IMR-90 (cell line): ENCODE results near the gene FCHO1. TPM values are rescaled to one million over a fixed set of nuclear protein-coding genes. Genes with fewer than 3 reads are reported as not detected.
"Not testable (repeated sequence)": the region's sequence is repeated elsewhere in the genome, so short reads cannot be mapped to it uniquely, and the experiment has no call there.

Experiments
- ATAC-seq: fragments of 200-7000 bp; cut with Tn5 transposase; 2 replicates; pipeline ENCODE4 v1.9.1; 2020; ENCODE audit warnings: low read depth, mild to moderate bottlenecking, moderate library complexity
- BruUV-seq: library from RNA; stranded (reverse); fragments of 400-500 nt; replicated peaks from 2 replicates; lab custom pipeline; 2021; lab: Mats Ljungman, UMichigan
- CTCF ChIA-PET: fragments of 300-600 bp; formaldehyde crosslinking; extraction: SDS; loops from one replicate; lab custom pipeline; 2021; ENCODE audit warnings: antibody characterized with exemption; lab: Yijun Ruan, JAX
- POLR2A ChIA-PET: fragments of 300-600 bp; sonication (Branson Sonifier 250); formaldehyde crosslinking; loops from one replicate; lab custom pipeline; 2022; ENCODE audit warnings: antibody characterized with exemption; ENCODE audit not compliant: unreplicated experiment; lab: Charles Lee
- DNase-seq: peaks from one replicate; pipeline ENCODE4 v3.0.0; 2013
- H2AFZ ChIP-seq: replicated peaks from 2 replicates; pipeline ENCODE3; 2013; ENCODE audit warnings: low read length, mild to moderate bottlenecking; ENCODE audit not compliant: poor library complexity
- H2AK5ac ChIP-seq: 2 replicates; pipeline ENCODE4 v1.6.1; 2013; ENCODE audit warnings: low read depth, low read length, inconsistent platforms
- H2AK9ac ChIP-seq: replicated peaks from 2 replicates; pipeline ENCODE3; 2013; ENCODE audit warnings: mild to moderate bottlenecking, low read depth, low read length, moderate library complexity; ENCODE audit not compliant: poor library complexity
- H2BK120ac ChIP-seq: 2 replicates; pipeline ENCODE4 v1.6.1; 2013; ENCODE audit warnings: low read depth, low read length, inconsistent platforms
- H2BK15ac ChIP-seq: 3 replicates; pipeline ENCODE4 v1.6.1; 2013; ENCODE audit warnings: low read depth, low read length, inconsistent platforms
- H2BK20ac ChIP-seq: 2 replicates; pipeline ENCODE4 v1.6.1; 2013; ENCODE audit warnings: low read depth, mild to moderate bottlenecking, inconsistent platforms, low read length, moderate library complexity
- H2BK5ac ChIP-seq: 2 replicates; pipeline ENCODE4 v1.6.1; 2013; ENCODE audit warnings: mild to moderate bottlenecking, low read depth, low read length, inconsistent platforms; ENCODE audit not compliant: poor library complexity, severe bottlenecking
- H3K14ac ChIP-seq: replicated peaks from 2 replicates; pipeline ENCODE4 v1.6.1; 2013; ENCODE audit warnings: low read depth, low read length, inconsistent platforms
- H3K18ac ChIP-seq: 2 replicates; pipeline ENCODE4 v1.6.1; 2013; ENCODE audit warnings: low read depth, low read length, control low read depth
- H3K23ac ChIP-seq: 2 replicates; pipeline ENCODE4 v1.6.1; 2013; ENCODE audit warnings: low read depth, low read length, inconsistent platforms
- H3K27ac ChIP-seq: 2 replicates; pipeline ENCODE4 v1.5.1; 2013; ENCODE audit warnings: mild to moderate bottlenecking, control low read depth, low read length; ENCODE audit not compliant: insufficient read depth
- H3K27me3 ChIP-seq: 2 replicates; pipeline ENCODE4 v1.6.1; 2013; ENCODE audit warnings: low read length; ENCODE audit not compliant: control insufficient read depth, insufficient read depth
- H3K36me3 ChIP-seq: 2 replicates; pipeline ENCODE4 v1.6.1; 2013; ENCODE audit warnings: low read length, mixed read lengths; ENCODE audit not compliant: control insufficient read depth, insufficient read depth
- H3K4ac ChIP-seq: 2 replicates; pipeline ENCODE4 v1.6.1; 2013; ENCODE audit warnings: low read depth, low read length, inconsistent platforms
- H3K4me1 ChIP-seq: 2 replicates; pipeline ENCODE4 v1.6.1; 2013; ENCODE audit warnings: low read length, mixed read lengths; ENCODE audit not compliant: control insufficient read depth, insufficient read depth
- H3K4me2 ChIP-seq: 2 replicates; pipeline ENCODE4 v1.6.1; 2013; ENCODE audit warnings: low read depth, mild to moderate bottlenecking, control low read depth, low read length, moderate library complexity
- H3K4me3 ChIP-seq: 2 replicates; pipeline ENCODE4 v1.5.1; 2013; ENCODE audit warnings: low read depth, mild to moderate bottlenecking, control low read depth, low read length, moderate library complexity; ENCODE audit not compliant: insufficient read depth
- H3K56ac ChIP-seq: 2 replicates; pipeline ENCODE4 v1.6.1; 2013; ENCODE audit warnings: low read length, inconsistent platforms; ENCODE audit not compliant: insufficient read depth; ENCODE audit errors: extremely low read depth
- H3K79me1 ChIP-seq, 2 experiments: 2 replicates each; pipeline ENCODE4 v1.6.1; 2013; ENCODE audit warnings: low read length in 2 of 2, inconsistent platforms in 1 of 2, low read depth in 1 of 2
- H3K9ac ChIP-seq: 2 replicates; pipeline ENCODE4 v1.6.1; 2013; ENCODE audit warnings: low read depth, low read length, control low read depth
- H3K9me1 ChIP-seq: 2 replicates; pipeline ENCODE4 v1.6.1; 2013; ENCODE audit warnings: low read length, inconsistent platforms; ENCODE audit not compliant: insufficient read depth
- H3K9me3 ChIP-seq: 2 replicates; pipeline ENCODE4 v1.6.1; 2013; ENCODE audit warnings: low read length; ENCODE audit not compliant: control insufficient read depth, insufficient read depth
- H4K20me1 ChIP-seq: 2 replicates; pipeline ENCODE4 v1.6.1; 2013; ENCODE audit warnings: low read length, inconsistent platforms; ENCODE audit not compliant: insufficient read depth
- H4K5ac ChIP-seq: 2 replicates; pipeline ENCODE4 v1.6.1; 2013; ENCODE audit warnings: mild to moderate bottlenecking, low read depth, low read length, control low read depth
- H4K8ac ChIP-seq, 2 experiments: 2 replicates each; pipeline ENCODE4 v1.6.1; 2013; ENCODE audit warnings: low read depth in 2 of 2, low read length in 2 of 2, control low read depth in 1 of 2, inconsistent platforms in 1 of 2
- H4K91ac ChIP-seq: 2 replicates; pipeline ENCODE4 v1.6.1; 2013; ENCODE audit warnings: low read depth, low read length, inconsistent platforms; ENCODE audit not compliant: insufficient read depth
- BHLHE40 ChIP-seq: fragments of 150-350 bp; IDR thresholded peaks from 2 replicates; pipeline ENCODE4 v1.6.1; 2016; ENCODE audit warnings: mild to moderate bottlenecking, low read depth, low read length
- RAD21 ChIP-seq: IDR thresholded peaks from 2 replicates; pipeline ENCODE4 v1.6.1; 2012; ENCODE audit warnings: low read length, improper control_type of control experiment
- USF2 ChIP-seq: fragments of 150-350 bp; IDR thresholded peaks from 2 replicates; pipeline ENCODE4 v1.6.1; 2017; ENCODE audit warnings: mild to moderate bottlenecking, antibody characterized with exemption, low read length, low read depth
- WGBS, 2 experiments: methylation state at CpG; one replicate each; pipeline versions ENCODE4 v1.1.5 to v1.1.7; 2013; ENCODE audit warnings: missing lambda C conversion rate in 2 of 2; ENCODE audit not compliant: insufficient read length in 1 of 2; ENCODE audit errors: extremely low coverage in 2 of 2; 5-methylcytosine and 5-hydroxymethylcytosine counted together
- dilution Hi-C: fragments of 300-500 bp; cut with HindIII; formaldehyde crosslinking; loops from one replicate; pipeline ENCODE4 v1.14.3; 2018; ENCODE audit warnings: low sequenced_read_pairs; ENCODE audit not compliant: unreplicated experiment
- in situ Hi-C: fragments of 300-500 bp; cut with MboI; formaldehyde crosslinking; loops from 3 replicates; pipeline ENCODE4 v1.14.3; 2019; ENCODE audit warnings: low sequenced_read_pairs, inconsistent platforms, mixed read lengths
- intact Hi-C: fragments of 100-400 bp; cut with micrococcal nuclease; formaldehyde crosslinking; loops from 2 replicates; pipeline ENCODE4 v1.10.0; 2022
- polyA plus RNA-seq, 3 experiments: library from polyadenylated mRNA; depleted of rRNA; stranded (reverse); fragments of >200 nt; gene quantifications; 2 replicates each; pipeline ENCODE4 v1.2.3, GENCODE V29; 2012; ENCODE audit warnings: low replicate concordance in 1 of 3
- total RNA-seq: library from RNA; depleted of rRNA; stranded (reverse); fragments of >200 nt; gene quantifications from 2 replicates; pipeline ENCODE4 v1.2.3, GENCODE V29; 2012

FCHO1 gene
- total and polyA plus RNA-seq, 2 of the 4 experiments (the other 2 are of a cell fraction), result 0.18 to 1.0 TPM

DNA sequence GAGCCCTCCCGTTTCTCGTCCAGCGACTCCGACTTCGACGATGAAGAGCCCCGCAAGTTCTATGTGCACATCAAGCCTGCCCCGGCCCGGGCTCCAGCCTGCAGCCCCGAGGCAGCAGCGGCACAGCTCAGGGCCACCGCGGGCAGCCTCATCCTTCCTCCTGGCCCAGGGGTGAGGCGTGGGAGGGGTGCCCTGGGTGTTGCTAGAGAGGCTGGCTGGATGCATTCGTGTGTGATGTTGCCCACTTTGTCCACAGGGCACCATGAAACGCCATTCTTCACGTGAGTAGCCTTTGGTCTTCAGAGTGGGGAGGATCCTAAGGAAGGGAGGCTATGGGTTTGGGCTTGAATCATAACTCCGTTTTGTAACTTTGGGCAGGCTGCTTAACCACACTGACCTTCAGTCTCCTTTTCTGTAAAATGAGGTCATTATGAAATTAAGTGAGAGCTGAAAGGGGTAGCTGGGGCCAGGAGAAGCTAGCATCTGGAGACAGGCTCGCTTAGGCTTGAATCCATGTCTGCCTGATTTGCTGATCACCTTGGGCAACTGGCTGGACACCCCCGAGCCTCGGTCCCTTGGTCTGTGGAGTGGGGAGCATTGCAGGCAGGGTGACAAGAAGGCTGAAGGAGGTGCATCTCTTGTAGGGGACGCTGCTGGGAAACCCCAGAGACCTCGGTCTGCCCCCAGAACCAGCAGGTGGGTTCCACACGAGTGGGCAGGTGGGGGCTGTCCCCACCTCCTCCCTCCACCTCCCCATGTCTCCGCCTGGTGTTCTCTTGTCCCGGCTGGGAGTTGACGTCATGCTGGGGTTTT lies 24.9 kb downstream of the FCHO1 start:
- Histone ChIP-seq H4K91ac (no peak overlapping the region), H2BK120ac (no peak overlapping the region), H4K5ac (no peak overlapping the region), H3K27me3 (no peaks in the 10 kb centered on the region; the same call in 1 of the 2 replicates), H3K36me3 (no peaks in the 10 kb centered on the region), H2AFZ (no peak overlapping the region), H2BK20ac (no peak overlapping the region), H3K9ac (no peak overlapping the region), H4K20me1 (no peaks in the 10 kb centered on the region), H3K4me3 (no peak overlapping the region), H2AK9ac (no peak overlapping the region), H3K9me3 (no peaks in the 10 kb centered on the region), H3K4me1 (no peaks in the 10 kb centered on the region), H2AK5ac (no peak overlapping the region), H3K56ac (no peak overlapping the region), H3K79me1 (no peaks in the 10 kb centered on the region), H2BK5ac (no peak overlapping the region), H3K4me2 (no peak overlapping the region), H3K27ac (no peak overlapping the region), H3K9me1 (no peaks in the 10 kb centered on the region), H4K8ac (no peak overlapping the region), H3K4ac (no peak overlapping the region), H3K23ac (no peak overlapping the region), H3K18ac (no peak overlapping the region), H3K14ac (no peak overlapping the region), H2BK15ac (no peak overlapping the region)
- in situ Hi-C loops, result no loop called here
- BruUV-seq, result no TSS peak
- ChIA-PET POLR2A (interaction anchor here (0.6 kb wide), 1 partner anchor 11 kb away, joined by 4 read pairs; no protein-coding TSS in a partner anchor), CTCF (no interaction called here)
- dilution Hi-C loops, result no loop called here
- TF ChIP-seq BHLHE40 (no peak), USF2 (no peak), RAD21 (no peak)
- no peak for ATAC-seq
- intact Hi-C loops, result loop anchor here (2.0 kb wide), 1 partner anchor 71 kb away; no protein-coding TSS in a partner anchor
- peak; percentile 6 for DNase-seq
- WGBS, 2 experiments, result 70% methylated on average over 3 of the region's 27 CpGs; no CpG with 5 or more reads in 1 of the 2 experiments

- POLR2A ChIA-PET, H3K36me3 ChIP-seq, H3K9ac ChIP-seq, H3K18ac ChIP-seq, H3K27ac ChIP-seq, H3K4me1 ChIP-seq, H4K8ac ChIP-seq, ATAC-seq, intact Hi-C loops, H4K91ac ChIP-seq, H2AFZ ChIP-seq, H3K4ac ChIP-seq, H4K5ac ChIP-seq, H3K4me2 ChIP-seq, DNase-seq, H2BK120ac ChIP-seq, H3K14ac ChIP-seq, H2AK5ac ChIP-seq, H3K9me3 ChIP-seq, H2AK9ac ChIP-seq, H3K79me1 ChIP-seq, H3K23ac ChIP-seq, in situ Hi-C loops, H2BK15ac ChIP-seq, H2BK20ac ChIP-seq, H3K27me3 ChIP-seq, H3K9me1 ChIP-seq, dilution Hi-C loops, H3K56ac ChIP-seq, H4K20me1 ChIP-seq, CTCF ChIA-PET, BruUV-seq, H2BK5ac ChIP-seq, H3K4me3 ChIP-seq: not testable (repeated sequence)
- WGBS, 2 experiments, result 67% methylated on average over 7 of the region's 10 CpGs; no CpG with 5 or more reads in 1 of the 2 experiments
Observed at GRCh38 chr19:17777840-17778239, 26.6 kb downstream of the FCHO1 start.
